A673 (cell line): ENCODE results near the gene RASSF7.

Experiments used
- EZH2 ChIP-seq: fragments of 200-600 bp; sonication (generic); IDR thresholded peaks from 2 replicates; pipeline ENCODE4 v1.6.1; 2017; ENCODE audit warnings: borderline replicate concordance, low read depth, mild to moderate bottlenecking, mixed read lengths, antibody characterized with exemption, low read length; ENCODE audit not compliant: poor library complexity, severe bottlenecking
- TF ChIP-seq, protein P1 (sequence below): fragments of 300-800, 200-600 bp; sonication (generic); conservative IDR thresholded peaks from 2 replicates; pipeline ENCODE4 v1.5.1; 2017; ENCODE audit warnings: low read depth, mild to moderate bottlenecking, antibody characterized with exemption, low read length, moderate library complexity, mixed read lengths

DNA sequence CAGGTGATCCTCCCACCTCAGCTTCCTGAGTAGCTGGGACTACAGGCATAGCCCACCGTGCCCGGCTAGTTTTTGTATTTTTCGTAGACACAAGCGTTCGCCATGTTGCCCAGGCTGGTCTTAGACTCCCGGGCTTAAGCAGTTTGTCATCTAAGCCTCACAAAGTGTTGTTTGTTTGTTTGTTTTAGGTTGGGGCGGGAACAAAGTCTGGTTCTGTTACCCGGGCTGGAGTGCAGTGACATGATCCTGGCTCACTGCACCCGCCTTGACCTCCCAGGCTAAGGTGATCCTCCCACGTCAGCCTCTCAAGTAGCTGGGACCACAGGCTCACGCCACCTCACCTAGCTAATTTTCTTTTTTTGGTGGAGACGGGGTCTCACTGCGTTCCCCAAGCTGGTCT, 42.4 kb downstream of the RASSF7 start:
- TF ChIP-seq, protein P1, sequence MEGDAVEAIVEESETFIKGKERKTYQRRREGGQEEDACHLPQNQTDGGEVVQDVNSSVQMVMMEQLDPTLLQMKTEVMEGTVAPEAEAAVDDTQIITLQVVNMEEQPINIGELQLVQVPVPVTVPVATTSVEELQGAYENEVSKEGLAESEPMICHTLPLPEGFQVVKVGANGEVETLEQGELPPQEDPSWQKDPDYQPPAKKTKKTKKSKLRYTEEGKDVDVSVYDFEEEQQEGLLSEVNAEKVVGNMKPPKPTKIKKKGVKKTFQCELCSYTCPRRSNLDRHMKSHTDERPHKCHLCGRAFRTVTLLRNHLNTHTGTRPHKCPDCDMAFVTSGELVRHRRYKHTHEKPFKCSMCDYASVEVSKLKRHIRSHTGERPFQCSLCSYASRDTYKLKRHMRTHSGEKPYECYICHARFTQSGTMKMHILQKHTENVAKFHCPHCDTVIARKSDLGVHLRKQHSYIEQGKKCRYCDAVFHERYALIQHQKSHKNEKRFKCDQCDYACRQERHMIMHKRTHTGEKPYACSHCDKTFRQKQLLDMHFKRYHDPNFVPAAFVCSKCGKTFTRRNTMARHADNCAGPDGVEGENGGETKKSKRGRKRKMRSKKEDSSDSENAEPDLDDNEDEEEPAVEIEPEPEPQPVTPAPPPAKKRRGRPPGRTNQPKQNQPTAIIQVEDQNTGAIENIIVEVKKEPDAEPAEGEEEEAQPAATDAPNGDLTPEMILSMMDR, result no peak
- no peak for TF ChIP-seq EZH2
